Measurements from ENCODE around the gene CXCL8. TPM values are rescaled to one million over a fixed set of nuclear protein-coding genes. Genes with fewer than 3 reads are reported as not detected.
A peak's percentile ranks its signal among the peaks of the same experiment; 100 is the strongest.

The CXCL8 gene
- total and polyA plus RNA-seq, 9 of the 15 experiments (the other 6 are each of a cell fraction or from before 2014, with no cell fraction given), result 1.6 to 7.7 (median 3.3) TPM

- TF ChIP-seq REST (IDR thresholded peaks at IDR 0.05; ENCODE audit: borderline replicate concordance) (no peak), REST (CRISPR knock-in tag; IDR thresholded peaks at IDR 0.05; ENCODE audit: low read depth) (no peak), XRCC3 (IDR thresholded peaks at IDR 0.05) (no peak)
Observed at GRCh38 chr4:73692701-73693100, 47.7 kb upstream of the CXCL8 start (continued).

GRCh38 chr4:73693811-73694210, 46.6 kb upstream of the CXCL8 start:
- no peak for DNase-seq (ENCODE audit: extremely low read depth in 1 of 4, low spot score in 3 of 4)
- no TSS peak for BruUV-seq (replicated peaks)
- 33% methylated on average over 1 of the region's 1 CpG for WGBS (ENCODE audit: insufficient coverage, low coverage, missing lambda C conversion rate)
- no peaks in the 10 kb centered on the region for H4K20me1 ChIP-seq (replicated peaks; ENCODE audit: control insufficient read depth, insufficient read depth, low read length)
- peak overlapping the region; percentile 55 for H2AFZ ChIP-seq (ENCODE audit: low read depth, low read length)
- H3K4me3 ChIP-seq, result no peak overlapping the region
- H3K4me2 ChIP-seq (ENCODE audit: insufficient read depth, low read length), result no peak overlapping the region
- H3K27me3 ChIP-seq (ENCODE audit: control insufficient read depth in 2 of 2, insufficient read depth in 2 of 2, low read length in 2 of 2), result no peaks in the 10 kb centered on the region
- no peaks in the 10 kb centered on the region for H3K9me3 ChIP-seq (replicated peaks; ENCODE audit: control insufficient read depth, insufficient read depth, low read depth, low read length)
- in situ Hi-C loops (cut with MboI) (no loop called here), intact Hi-C loops (cut with micrococcal nuclease) (no loop called here)
- H3K9ac ChIP-seq (ENCODE audit: insufficient read depth in 1 of 2, low read depth in 2 of 2, low read length in 2 of 2), result no peak overlapping the region
- H3K4me1 ChIP-seq (replicated peaks in 1 of 2; ENCODE audit: control insufficient read depth in 2 of 2, insufficient read depth in 2 of 2, low read length in 2 of 2), result no peaks in the 10 kb centered on the region
- no peak for FAIRE-seq
- TF ChIP-seq FOXM1 (IDR thresholded peaks at IDR 0.05; ENCODE audit: low read depth) (no peak), FOXM1 (CRISPR knock-in tag; IDR thresholded peaks at IDR 0.05; ENCODE audit: low read depth) (no peak), MCM7 (IDR thresholded peaks at IDR 0.05) (no peak), RHOXF2B (CRISPR knock-in tag; conservative IDR thresholded peaks at IDR 0.05) (no peak), EGR1 (conservative IDR thresholded peaks at IDR 0.05) (no peak), NFIX (CRISPR knock-in tag; IDR thresholded peaks at IDR 0.05; ENCODE audit: low read depth) (no peak), FOXK1 (CRISPR knock-in tag; IDR thresholded peaks at IDR 0.05; ENCODE audit: borderline replicate concordance) (no peak)
- POLR2A ChIA-PET, result no interaction called here
- ATAC-seq, result no peak
- H3K79me2 ChIP-seq (ENCODE audit: control insufficient read depth, insufficient read depth, low read length), result no peaks in the 10 kb centered on the region
- no peaks in the 10 kb centered on the region for H3K36me3 ChIP-seq (ENCODE audit: control insufficient read depth, insufficient read depth, low read length)
- no peaks in the 10 kb centered on the region for H3K9me1 ChIP-seq (ENCODE audit: control insufficient read depth, insufficient read depth, low read length)
- no peak overlapping the region for H3K27ac ChIP-seq (ENCODE audit: extremely low read depth, low read depth, low read length)
- CTCF ChIA-PET (ENCODE audit: low intra/inter-chr PET ratio), result no interaction called here
